Peyer's patch (tissue), 4 donors: Measurements from ENCODE around the gene FCSK.

Experiments
- CTCF ChIP-seq, 6 experiments: fragments of 450-650 bp in 4 of 6; fragments of 200-600 bp in 2 of 6; sonication (generic) in 1 of 6; IDR thresholded peaks; one replicate each; pipeline ENCODE4 v1.5.1; 2017 to 2019; ENCODE audit warnings: antibody characterized with exemption in 6 of 6, mild to moderate bottlenecking in 3 of 6, moderate library complexity in 1 of 6
- POLR2A ChIP-seq, 2 donors: fragments of 450-650 bp; IDR thresholded peaks; one replicate each; pipeline ENCODE4 v1.5.1; 2017; ENCODE audit warnings: antibody characterized with exemption in 2 of 2, mild to moderate bottlenecking in 2 of 2, moderate library complexity in 2 of 2

- TF ChIP-seq CTCF (IDR thresholded peaks at IDR 0.05) (no peak), POLR2A (IDR thresholded peaks at IDR 0.05) (no peak)
Measured at GRCh38 chr16:70468776-70469525, 14.6 kb downstream of the FCSK start.
